Activated CD4-positive, CD25-positive, alpha-beta regulatory T cell treated with anti-CD3 and anti-CD28 coated beads, Interleukin-2, amount 50 U/mL, for 16 hours (primary cell): ENCODE measurements around the gene TIMP2.

ENCODE experiments used
- DNase-seq: peaks from one replicate; pipeline ENCODE4 v3.0.0-alpha.2; 2020; ENCODE audit warnings: low read depth, low spot score

Gene TIMP2

DNA sequence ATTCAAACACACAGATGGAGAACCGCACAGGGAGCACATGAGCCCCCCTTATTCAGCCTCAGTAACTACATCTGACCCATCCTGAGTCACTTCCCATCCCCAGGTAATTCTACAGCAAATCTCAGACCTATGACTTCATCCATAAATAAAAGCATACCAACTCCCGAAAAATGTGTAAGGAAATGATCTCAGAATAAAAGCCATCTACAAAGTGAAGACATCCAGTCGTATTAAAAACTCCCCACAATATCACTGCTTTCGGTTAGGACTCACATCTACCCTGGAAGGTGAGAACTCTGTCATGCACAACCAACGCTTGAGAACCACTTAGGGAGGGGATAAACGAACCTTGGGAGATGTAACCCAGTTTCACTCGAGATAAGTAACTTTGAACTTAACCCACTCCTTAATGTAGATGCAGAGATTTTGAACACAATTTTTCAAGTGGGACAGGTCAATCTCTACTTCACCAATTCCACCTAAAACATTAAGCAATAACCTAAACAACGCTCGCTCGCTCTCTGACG lies 85.9 kb downstream of the TIMP2 start:
- DNase-seq: no peak

DNA sequence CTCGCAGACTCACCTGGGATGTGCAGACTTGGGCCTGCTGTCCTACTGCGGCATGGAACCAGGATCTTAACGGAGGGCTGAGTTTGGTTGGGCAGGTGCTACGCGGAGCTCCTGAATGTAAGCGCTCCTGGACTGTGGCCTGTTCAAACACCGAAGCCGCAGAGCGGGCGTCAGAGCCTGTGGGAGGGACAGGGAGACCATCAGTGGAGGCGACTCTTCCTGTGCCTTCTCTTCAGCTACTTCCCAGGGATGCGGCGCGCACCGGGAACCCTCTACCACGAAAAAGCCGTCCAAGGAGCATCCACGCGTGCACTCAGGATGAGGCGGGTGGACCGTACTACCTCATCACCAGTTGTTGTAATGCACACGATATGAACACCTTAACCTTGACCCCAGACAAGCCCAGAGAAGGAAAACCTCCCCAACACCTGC lies 86.6 kb downstream of the TIMP2 start:
- DNase-seq: no peak

GRCh38 chr17:78836420-78837021 lies 88.7 kb downstream of the TIMP2 start:
- DNase-seq: no peak

DNA sequence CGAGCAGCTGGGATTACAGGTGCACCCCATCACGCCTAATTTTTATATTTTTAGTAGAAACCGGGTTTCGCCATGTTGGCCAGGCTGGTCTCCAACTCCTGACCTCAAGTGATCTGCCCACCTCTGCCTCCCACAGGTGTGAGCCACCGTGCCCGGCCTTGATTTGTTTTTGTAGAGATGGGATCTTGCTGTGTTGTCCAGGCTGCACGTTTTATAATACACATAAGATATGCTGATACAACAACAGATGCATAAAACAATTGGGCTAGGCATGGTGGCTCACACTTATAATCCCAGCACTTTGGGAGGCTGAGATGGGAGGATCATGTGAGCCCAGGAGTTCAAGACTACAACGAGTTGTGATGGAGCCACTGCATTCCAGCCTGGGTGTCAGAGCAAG lies 90.6 kb downstream of the TIMP2 start:
- DNase-seq: no peak

DNA sequence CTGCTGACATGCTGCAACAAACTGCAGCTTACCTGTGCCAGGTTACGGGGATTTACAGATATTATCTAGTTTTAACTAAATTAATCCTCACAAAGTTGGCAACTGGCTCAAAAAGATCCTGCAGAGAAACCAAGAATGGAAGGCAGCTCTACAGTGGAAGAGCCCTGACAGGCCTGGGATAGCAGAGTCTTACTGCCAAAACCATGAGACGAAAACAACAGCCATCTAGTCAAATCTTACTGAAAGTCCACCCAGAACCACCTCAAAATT lies 92.7 kb downstream of the TIMP2 start:
- no peak for DNase-seq

DNA sequence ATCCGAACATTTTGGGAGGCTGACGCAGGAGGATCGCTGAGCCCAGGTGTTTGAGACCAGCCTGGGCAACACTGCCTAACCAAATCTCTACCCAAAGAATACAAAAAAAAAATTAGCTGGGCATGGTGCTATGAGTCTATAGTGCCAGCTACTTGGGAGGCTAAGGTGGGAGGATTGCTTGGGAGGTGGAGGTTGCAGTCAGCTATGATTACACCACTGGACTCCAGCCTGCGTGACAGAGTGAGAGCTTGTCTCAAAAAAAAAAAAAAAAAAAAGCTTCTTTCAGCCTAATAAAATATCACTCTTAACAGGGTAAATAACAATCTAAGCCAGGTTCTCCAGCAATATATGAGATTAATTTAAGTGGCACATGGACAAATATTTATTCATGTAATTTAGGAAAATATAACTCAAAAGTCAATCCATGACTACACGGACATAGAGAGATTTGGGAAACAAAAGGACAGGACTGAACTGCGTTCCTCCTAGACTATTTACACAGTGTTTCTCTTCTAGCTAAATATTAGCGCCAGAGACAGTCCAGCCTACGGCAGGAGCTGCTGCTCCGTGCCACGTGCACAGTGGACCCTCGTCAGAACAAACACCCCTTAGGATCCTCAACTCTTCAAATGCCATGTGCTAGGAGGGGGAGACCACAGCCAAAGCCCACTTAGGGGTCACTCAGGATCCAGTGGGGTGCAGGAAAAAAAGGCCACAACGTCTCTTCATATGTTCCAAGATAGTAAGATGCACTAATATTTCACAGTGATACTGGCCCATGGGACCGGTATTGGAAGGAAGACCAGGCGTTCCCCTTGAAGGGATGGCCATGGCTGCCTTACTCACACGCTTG lies 93.3 kb downstream of the TIMP2 start:
- no peak for DNase-seq

GRCh38 chr17:78829477-78829876 lies 95.7 kb downstream of the TIMP2 start:
- DNase-seq: no peak

DNA sequence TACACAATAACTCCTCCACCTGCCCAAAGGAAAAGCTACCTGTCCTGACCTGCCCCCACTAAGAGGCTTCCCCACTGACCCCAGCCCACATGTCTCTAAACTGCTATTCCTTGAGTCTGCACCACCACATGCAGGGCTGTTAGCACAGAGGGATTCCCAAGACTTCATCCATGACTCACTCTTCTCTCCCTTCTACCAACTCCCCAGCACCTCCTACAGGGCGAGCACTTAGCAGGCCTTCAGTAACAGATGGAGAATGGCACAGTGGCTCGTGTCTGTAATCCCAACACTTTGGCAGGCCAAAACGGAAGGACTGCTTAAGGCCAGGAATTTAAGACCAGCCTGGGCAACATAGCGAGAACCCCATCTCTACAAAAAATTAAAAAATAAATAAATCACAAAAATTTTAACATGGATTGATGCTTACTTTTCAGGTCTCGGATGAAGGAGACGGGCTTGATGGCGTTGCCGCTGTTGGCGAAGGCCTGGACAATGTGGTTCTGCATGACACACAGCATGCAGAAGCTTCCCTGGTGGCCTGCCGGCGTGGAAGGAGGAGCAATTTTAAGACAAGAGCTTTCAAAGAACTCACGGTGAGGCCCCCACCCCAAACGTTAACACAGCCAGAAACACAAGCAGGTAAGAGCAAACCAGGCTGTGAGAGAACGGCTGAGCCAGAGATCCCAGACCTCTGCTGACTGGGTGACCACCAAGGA lies 96.6 kb downstream of the TIMP2 start:
- no peak for DNase-seq

GRCh38 chr17:78826836-78827509 lies 98.2 kb downstream of the TIMP2 start:
- no peak for DNase-seq

DNA sequence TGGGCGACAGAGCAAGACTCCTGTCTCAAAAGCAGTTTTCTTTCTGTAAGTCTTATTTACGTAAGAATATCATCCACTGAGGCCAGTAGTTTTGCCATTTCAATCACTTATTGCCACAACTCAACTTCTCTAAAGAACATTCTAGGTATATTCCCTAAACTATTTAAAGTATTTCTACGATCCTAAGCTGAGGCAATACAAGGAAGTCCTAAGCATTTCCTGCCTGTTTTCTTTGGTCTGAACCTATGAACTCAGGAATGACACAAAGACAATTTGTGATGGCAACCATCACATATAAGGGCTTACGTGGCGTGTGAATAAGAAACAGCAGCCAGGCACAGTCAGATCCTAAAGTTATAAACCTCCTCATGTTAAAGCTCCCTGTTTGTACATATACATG lies 98.8 kb downstream of the TIMP2 start:
- DNase-seq: no peak

DNA sequence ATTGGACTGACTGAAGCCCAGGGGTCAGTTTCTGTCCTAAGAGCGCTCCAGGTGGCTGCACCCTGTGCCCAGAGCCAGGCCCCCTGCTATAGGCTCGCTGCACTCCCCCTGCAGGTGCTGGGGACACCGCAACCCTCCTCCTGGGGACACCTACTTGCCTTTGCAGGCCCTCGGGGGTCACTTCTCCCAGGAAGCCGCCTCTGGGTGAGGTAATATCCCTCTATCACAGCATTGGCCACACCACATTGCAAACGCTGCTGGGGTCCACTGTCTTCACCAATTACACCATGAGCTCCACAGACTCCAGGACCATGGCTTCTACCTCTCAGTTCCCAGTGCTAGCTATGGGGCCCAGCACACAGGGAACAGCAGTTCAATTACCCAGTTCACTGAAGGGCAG lies 99.5 kb downstream of the TIMP2 start:
- DNase-seq: no peak

DNA sequence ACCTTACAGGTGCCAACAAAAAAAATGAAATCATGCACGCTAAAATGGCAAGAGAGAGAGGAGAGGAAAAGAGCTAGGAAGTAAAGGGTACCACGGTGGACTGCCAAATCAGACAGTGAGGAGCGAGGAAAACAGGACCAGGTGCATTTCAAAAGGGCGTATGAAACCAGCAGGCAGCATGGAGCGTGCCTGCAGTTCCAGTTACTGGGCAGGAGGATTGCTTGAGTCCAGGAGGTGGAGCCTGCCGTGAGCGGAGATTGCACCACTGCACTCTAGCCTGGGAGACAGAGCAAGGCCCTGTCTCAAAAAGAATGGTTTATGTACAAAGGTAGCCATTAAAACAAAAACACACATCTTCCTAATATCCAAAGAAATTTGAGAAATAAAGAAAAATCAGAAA lies 100.9 kb downstream of the TIMP2 start:
- no peak for DNase-seq

GRCh38 chr17:78823282-78824046 lies 101.7 kb downstream of the TIMP2 start:
- no peak for DNase-seq

- no peak for DNase-seq
Observed at GRCh38 chr17:78822552-78822951, 102.6 kb downstream of the TIMP2 start.

GRCh38 chr17:78821961-78822360 lies 103.2 kb downstream of the TIMP2 start:
- DNase-seq: no peak

DNA sequence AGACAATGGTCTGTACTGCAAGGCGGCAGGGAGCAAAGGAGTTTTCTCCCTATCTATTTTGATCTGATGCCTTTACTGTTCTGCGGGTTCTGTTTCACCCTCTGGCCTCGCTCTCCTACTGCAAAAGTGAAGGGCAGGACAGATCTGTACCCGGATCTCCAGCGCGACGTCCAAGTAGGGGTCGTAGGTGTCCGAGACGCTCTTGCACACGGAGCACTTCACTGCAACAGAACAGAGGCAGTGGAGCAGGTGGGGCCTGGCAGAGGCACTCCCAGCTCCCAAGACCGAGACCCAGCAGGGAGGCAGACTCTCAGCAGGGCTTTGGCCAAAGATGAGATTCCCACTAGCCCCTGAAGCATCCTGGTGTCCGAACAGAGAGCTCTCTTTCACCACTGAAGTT lies 104.3 kb downstream of the TIMP2 start:
- no peak for DNase-seq

GRCh38 chr17:78819806-78820792 lies 105.1 kb downstream of the TIMP2 start:
- no peak for DNase-seq

DNA sequence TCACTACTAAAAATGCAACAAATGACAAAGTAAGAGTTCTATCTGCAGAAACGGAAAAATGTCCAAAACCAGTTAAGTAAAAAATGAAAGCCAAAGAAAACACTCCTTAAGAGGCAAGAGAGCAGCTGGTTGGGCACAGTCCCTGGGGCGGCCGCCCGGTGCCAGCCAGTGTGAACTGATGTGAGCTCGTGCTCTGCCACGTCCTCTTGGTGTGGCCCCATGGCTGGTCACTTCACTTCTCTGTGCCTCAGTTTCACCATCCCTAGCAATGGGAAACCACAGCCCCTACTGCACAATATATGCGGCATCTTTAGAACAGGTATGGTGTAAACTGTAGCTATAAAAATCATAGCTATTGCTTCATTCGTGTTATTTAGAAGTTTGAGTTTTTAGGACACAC lies 105.8 kb downstream of the TIMP2 start:
- DNase-seq: no peak

DNA sequence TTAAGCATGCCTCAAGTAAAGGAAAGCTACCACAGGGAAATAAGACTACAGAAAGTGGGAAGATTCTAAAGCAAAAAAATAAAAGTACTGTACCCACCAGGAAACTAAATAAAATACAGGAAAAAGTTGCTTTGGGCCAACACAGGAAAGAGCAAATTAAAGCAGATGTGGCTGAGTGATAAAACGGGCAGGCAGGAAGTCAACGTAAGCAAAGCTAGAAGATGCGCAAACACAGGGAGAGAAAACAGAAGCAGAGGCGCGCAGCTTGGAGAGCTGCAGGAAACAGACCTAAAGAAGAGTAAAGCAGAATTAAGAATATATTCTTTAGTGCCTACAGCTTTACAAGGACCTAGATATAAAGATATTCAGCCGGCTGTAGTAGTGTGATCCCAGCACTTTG lies 106.3 kb downstream of the TIMP2 start:
- DNase-seq: no peak

- no peak for DNase-seq
Observed at GRCh38 chr17:78818152-78818846, 106.9 kb downstream of the TIMP2 start.
